Eye (tissue), 1 donor: Measurements from ENCODE around the gene PLCH1.
"Not testable (repeated sequence)": the region's sequence is repeated elsewhere in the genome, so short reads cannot be mapped to it uniquely, and the experiment has no call there.

Source experiments
- DNase-seq: peaks from one replicate; pipeline ENCODE4 v3.0.0-alpha.2; 2015

PLCH1 gene

GRCh38 chr3:155411500-155412223, 333.2 kb downstream of the PLCH1 start:
- DNase-seq, result no peak

- DNase-seq, result no peak
Observed at GRCh38 chr3:155409336-155409735, 335.5 kb downstream of the PLCH1 start.

- DNase-seq, result no peak
Observed at GRCh38 chr3:155407971-155408370, 336.9 kb downstream of the PLCH1 start.

- no peak for DNase-seq
Observed at GRCh38 chr3:155407331-155407730, 337.5 kb downstream of the PLCH1 start.

- no peak for DNase-seq
Observed at GRCh38 chr3:155404486-155404885, 340.4 kb downstream of the PLCH1 start.

- no peak for DNase-seq
Observed at GRCh38 chr3:155402656-155403055, 342.2 kb downstream of the PLCH1 start.

GRCh38 chr3:155398046-155398445, 346.8 kb downstream of the PLCH1 start:
- DNase-seq, result no peak

GRCh38 chr3:155394896-155395295, 350.0 kb downstream of the PLCH1 start:
- not testable (repeated sequence) for DNase-seq

- no peak for DNase-seq
Observed at GRCh38 chr3:155394240-155394639, 350.6 kb downstream of the PLCH1 start.

GRCh38 chr3:155393316-155393715, 351.6 kb downstream of the PLCH1 start:
- DNase-seq, result no peak

- peak; percentile 33 for DNase-seq
Observed at GRCh38 chr3:155392138-155392537, 352.7 kb downstream of the PLCH1 start.

- DNase-seq, result peak; percentile 82
Observed at GRCh38 chr3:155391551-155391958, 353.3 kb downstream of the PLCH1 start.

GRCh38 chr3:155391104-155391503, 353.8 kb downstream of the PLCH1 start:
- peak; percentile 65 for DNase-seq

- no peak for DNase-seq
Observed at GRCh38 chr3:155390351-155390750, 354.5 kb downstream of the PLCH1 start.

- DNase-seq, result no peak
Observed at GRCh38 chr3:155388417-155388816, 356.5 kb downstream of the PLCH1 start.

GRCh38 chr3:155387571-155387970, 357.3 kb downstream of the PLCH1 start:
- DNase-seq, result no peak

GRCh38 chr3:155386919-155387318, 358.0 kb downstream of the PLCH1 start:
- peak; percentile 59 for DNase-seq

GRCh38 chr3:155385896-155386625, 358.8 kb downstream of the PLCH1 start:
- DNase-seq, result no peak

- peak; percentile 90 for DNase-seq
Observed at GRCh38 chr3:155382396-155383042, 362.4 kb downstream of the PLCH1 start.

GRCh38 chr3:155377847-155378246, 367.0 kb downstream of the PLCH1 start:
- no peak for DNase-seq

GRCh38 chr3:155377071-155377470, 367.8 kb downstream of the PLCH1 start:
- no peak for DNase-seq

- DNase-seq, result peak; percentile 10
Observed at GRCh38 chr3:155372281-155372680, 372.6 kb downstream of the PLCH1 start.

- DNase-seq, result no peak
Observed at GRCh38 chr3:155370764-155371503, 373.9 kb downstream of the PLCH1 start.
